Liver (tissue), 9 donors: ENCODE data around the gene SORCS2. TPM values are rescaled to one million over a fixed set of nuclear protein-coding genes. Genes with fewer than 3 reads are reported as not detected.
A peak's percentile ranks its signal among the peaks of the same experiment; 100 is the strongest.

Experiments
- DNase-seq: peaks from one replicate; pipeline ENCODE4 v3.0.0-alpha.2; 2017; ENCODE audit warnings: low spot score
- H3K27ac ChIP-seq, 2 donors: one replicate each; pipeline ENCODE4 v1.7.0; 2013; ENCODE audit warnings: inconsistent platforms in 2 of 2, low read length in 2 of 2, control low read depth in 1 of 2, low read depth in 1 of 2, mild to moderate bottlenecking in 1 of 2
- H3K27me3 ChIP-seq, 4 donors: one replicate each; pipeline versions ENCODE4 v1.6.1 to v1.7.0; 2013; ENCODE audit warnings: low read length in 3 of 4, inconsistent platforms in 1 of 4, mild to moderate bottlenecking in 1 of 4, moderate library complexity in 1 of 4; ENCODE audit not compliant: control insufficient read depth in 4 of 4, insufficient read depth in 4 of 4
- H3K36me3 ChIP-seq, 4 donors: one replicate each; pipeline versions ENCODE4 v1.6.1 to v1.7.0; 2013; ENCODE audit warnings: low read length in 3 of 4, mild to moderate bottlenecking in 3 of 4, low read depth in 1 of 4, moderate library complexity in 1 of 4; ENCODE audit not compliant: control insufficient read depth in 4 of 4, insufficient read depth in 3 of 4
- H3K4me1 ChIP-seq, 4 donors: one replicate each; pipeline versions ENCODE4 v1.6.1 to v1.7.0; 2013; ENCODE audit warnings: low read length in 3 of 4, mild to moderate bottlenecking in 3 of 4, moderate library complexity in 1 of 4; ENCODE audit not compliant: control insufficient read depth in 4 of 4, insufficient read depth in 4 of 4
- H3K4me3 ChIP-seq, 3 donors: one replicate each; pipeline versions ENCODE4 v1.6.1 to v1.7.0; 2013; ENCODE audit warnings: low read length in 3 of 3, control low read depth in 1 of 3, low read depth in 1 of 3, mild to moderate bottlenecking in 1 of 3
- H3K9ac ChIP-seq, 2 donors: one replicate each; pipeline ENCODE4 v1.7.0; 2013; ENCODE audit warnings: low read length in 2 of 2, mild to moderate bottlenecking in 2 of 2, moderate library complexity in 2 of 2, control low read depth in 1 of 2, low read depth in 1 of 2
- H3K9me3 ChIP-seq, 4 donors: one replicate each; pipeline versions ENCODE4 v1.6.1 to v1.7.0; 2013; ENCODE audit warnings: low read length in 3 of 4; ENCODE audit not compliant: control insufficient read depth in 4 of 4
- EGR1 ChIP-seq, 2 donors: IDR thresholded peaks; 2 replicates each; pipeline ENCODE4 v1.6.1; 2016 to 2018; ENCODE audit warnings: antibody characterized with exemption in 2 of 2, low read depth in 2 of 2
- FOXA1 ChIP-seq: IDR thresholded peaks from 2 replicates; pipeline ENCODE4 v1.6.1; 2016; ENCODE audit warnings: antibody characterized with exemption
- FOXA2 ChIP-seq: IDR thresholded peaks from 2 replicates; pipeline ENCODE4 v1.6.1; 2016; ENCODE audit warnings: antibody characterized with exemption
- GABPA ChIP-seq, 2 donors: IDR thresholded peaks in 1 of 2; conservative IDR thresholded peaks in 1 of 2; 2 replicates each; pipeline ENCODE4 v1.6.1; 2016; ENCODE audit warnings: antibody characterized with exemption in 2 of 2, mild to moderate bottlenecking in 1 of 2, moderate library complexity in 1 of 2
- HNF4A ChIP-seq, 2 donors: conservative IDR thresholded peaks; 2 replicates each; pipeline ENCODE4 v1.6.1; 2016; ENCODE audit warnings: antibody characterized with exemption in 2 of 2, mild to moderate bottlenecking in 2 of 2
- HNF4G ChIP-seq: IDR thresholded peaks from 2 replicates; pipeline ENCODE4 v1.6.1; 2016; ENCODE audit warnings: antibody characterized with exemption
- JUND ChIP-seq, 2 donors: IDR thresholded peaks; 2 replicates each; pipeline ENCODE4 v1.6.1; 2016; ENCODE audit warnings: antibody characterized with exemption in 2 of 2
- MAX ChIP-seq: IDR thresholded peaks from 2 replicates; pipeline ENCODE4 v1.6.1; 2016; ENCODE audit warnings: antibody characterized with exemption
- NR2F2 ChIP-seq: IDR thresholded peaks from 2 replicates; pipeline ENCODE4 v1.6.1; 2016; ENCODE audit warnings: antibody characterized with exemption
- RAD21 ChIP-seq, 2 donors: IDR thresholded peaks; 2 replicates each; pipeline ENCODE4 v1.6.1; 2016; ENCODE audit warnings: antibody characterized with exemption in 2 of 2, mild to moderate bottlenecking in 2 of 2
- RXRA ChIP-seq, 2 donors: IDR thresholded peaks; 2 replicates each; pipeline ENCODE4 v1.6.1; 2017 to 2018; ENCODE audit warnings: antibody characterized with exemption in 2 of 2, mild to moderate bottlenecking in 1 of 2
- SP1 ChIP-seq: IDR thresholded peaks from 2 replicates; pipeline ENCODE4 v1.6.1; 2018; ENCODE audit warnings: antibody characterized with exemption, mild to moderate bottlenecking
- YY1 ChIP-seq: IDR thresholded peaks from 2 replicates; pipeline ENCODE4 v1.6.1; 2016; ENCODE audit warnings: antibody characterized with exemption, mild to moderate bottlenecking
- ZBTB33 ChIP-seq: IDR thresholded peaks from 2 replicates; pipeline ENCODE4 v1.6.1; 2016; ENCODE audit warnings: antibody characterized with exemption
- WGBS: extraction: QIAGEN DNeasy Blood & Tissue Kit; methylation state at CpG from one replicate; pipeline ENCODE4 v1.1.7; 2013; 5-methylcytosine and 5-hydroxymethylcytosine counted together
- polyA plus RNA-seq, 2 donors: library from polyadenylated mRNA; stranded (reverse) in 1 of 2; unstranded in 1 of 2; fragments of 200-250 nt in 1 of 2; fragments of >200 nt in 1 of 2; fragmentation: Nextera tagmentation in 1 of 2; extraction: Ambion mirVana in 1 of 2; gene quantifications; one replicate each; pipeline versions ENCODE4 v1.2.1 to v1.2.3, GENCODE V29; 2013 to 2015
- total RNA-seq, 2 donors: library from RNA; depleted of rRNA; stranded (reverse); fragments of >200 nt; gene quantifications; one replicate each; pipeline ENCODE4 v1.2.3, GENCODE V29; 2014
- TF ChIP-seq, protein P1 (sequence below): IDR thresholded peaks from 2 replicates; pipeline ENCODE4 v1.6.1; 2016; ENCODE audit warnings: antibody characterized with exemption
- TF ChIP-seq, protein P2 (sequence below): IDR thresholded peaks from 2 replicates; pipeline ENCODE4 v1.6.1; 2016; ENCODE audit warnings: antibody characterized with exemption, mild to moderate bottlenecking
- TF ChIP-seq, protein P3 (sequence below): fragments of 150-350 bp; IDR thresholded peaks from 2 replicates; pipeline ENCODE4 v1.5.1; 2017; ENCODE audit warnings: improper control_type of control experiment, low read depth, low read length; ENCODE audit not compliant: missing input control
- donor health status: healthy.
- donor health status: healthy.
- donor health status: healthy.
- donor health status: healthy.
- donor health status: healthy.

SORCS2 gene
- total and polyA plus RNA-seq, 4 donors = 0.10 to 1.4 (median 0.92) TPM

GRCh38 chr4:7658341-7659204, 466.2 kb downstream of the SORCS2 start:
- no peaks in the 10 kb centered on the region for H3K9me3 ChIP-seq
- DNase-seq = no peak
- H3K27me3 ChIP-seq = no peaks in the 10 kb centered on the region
- peaks cover 14 to 35% (median 22%) of the 10 kb centered on the region in 4 donors for H3K4me1 ChIP-seq
- H3K4me3 ChIP-seq = no peak overlapping the region
- 87% methylated on average over 5 of the region's 5 CpGs for WGBS
- TF ChIP-seq, protein P1, sequence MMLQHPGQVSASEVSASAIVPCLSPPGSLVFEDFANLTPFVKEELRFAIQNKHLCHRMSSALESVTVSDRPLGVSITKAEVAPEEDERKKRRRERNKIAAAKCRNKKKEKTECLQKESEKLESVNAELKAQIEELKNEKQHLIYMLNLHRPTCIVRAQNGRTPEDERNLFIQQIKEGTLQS = no peak
- TF ChIP-seq NR2F2 = no peak
- no peak for TF ChIP-seq RAD21 (IDR thresholded peaks at IDR 0.05)
- TF ChIP-seq SP1 = no peak
- TF ChIP-seq HNF4A (conservative IDR thresholded peaks at IDR 0.05) = no peak
- TF ChIP-seq YY1 = no peak
- TF ChIP-seq RXRA (IDR thresholded peaks at IDR 0.05) = no peak
- TF ChIP-seq EGR1 (IDR thresholded peaks at IDR 0.05; ENCODE audit: low read depth in 2 of 2) = no peak
- no peak for TF ChIP-seq JUND (IDR thresholded peaks at IDR 0.05)
- no peak for TF ChIP-seq MAX
- TF ChIP-seq, protein P2, sequence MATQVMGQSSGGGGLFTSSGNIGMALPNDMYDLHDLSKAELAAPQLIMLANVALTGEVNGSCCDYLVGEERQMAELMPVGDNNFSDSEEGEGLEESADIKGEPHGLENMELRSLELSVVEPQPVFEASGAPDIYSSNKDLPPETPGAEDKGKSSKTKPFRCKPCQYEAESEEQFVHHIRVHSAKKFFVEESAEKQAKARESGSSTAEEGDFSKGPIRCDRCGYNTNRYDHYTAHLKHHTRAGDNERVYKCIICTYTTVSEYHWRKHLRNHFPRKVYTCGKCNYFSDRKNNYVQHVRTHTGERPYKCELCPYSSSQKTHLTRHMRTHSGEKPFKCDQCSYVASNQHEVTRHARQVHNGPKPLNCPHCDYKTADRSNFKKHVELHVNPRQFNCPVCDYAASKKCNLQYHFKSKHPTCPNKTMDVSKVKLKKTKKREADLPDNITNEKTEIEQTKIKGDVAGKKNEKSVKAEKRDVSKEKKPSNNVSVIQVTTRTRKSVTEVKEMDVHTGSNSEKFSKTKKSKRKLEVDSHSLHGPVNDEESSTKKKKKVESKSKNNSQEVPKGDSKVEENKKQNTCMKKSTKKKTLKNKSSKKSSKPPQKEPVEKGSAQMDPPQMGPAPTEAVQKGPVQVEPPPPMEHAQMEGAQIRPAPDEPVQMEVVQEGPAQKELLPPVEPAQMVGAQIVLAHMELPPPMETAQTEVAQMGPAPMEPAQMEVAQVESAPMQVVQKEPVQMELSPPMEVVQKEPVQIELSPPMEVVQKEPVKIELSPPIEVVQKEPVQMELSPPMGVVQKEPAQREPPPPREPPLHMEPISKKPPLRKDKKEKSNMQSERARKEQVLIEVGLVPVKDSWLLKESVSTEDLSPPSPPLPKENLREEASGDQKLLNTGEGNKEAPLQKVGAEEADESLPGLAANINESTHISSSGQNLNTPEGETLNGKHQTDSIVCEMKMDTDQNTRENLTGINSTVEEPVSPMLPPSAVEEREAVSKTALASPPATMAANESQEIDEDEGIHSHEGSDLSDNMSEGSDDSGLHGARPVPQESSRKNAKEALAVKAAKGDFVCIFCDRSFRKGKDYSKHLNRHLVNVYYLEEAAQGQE = no peak
- TF ChIP-seq GABPA (IDR thresholded peaks at IDR 0.05 in 1 of 2, conservative IDR thresholded peaks at IDR 0.05 in 1 of 2) = no peak
- no peak for TF ChIP-seq FOXA1
- TF ChIP-seq FOXA2 = no peak
- H3K9ac ChIP-seq = no peak overlapping the region
- no peaks in the 10 kb centered on the region for H3K36me3 ChIP-seq
- H3K27ac ChIP-seq = no peak overlapping the region

GRCh38 chr4:7659429-7660175, 467.3 kb downstream of the SORCS2 start:
- Histone ChIP-seq H3K27ac (peak overlapping the region in 1 of 2 donors; percentile 24), H3K9ac (no peak overlapping the region)
- 72% methylated on average over 8 of the region's 8 CpGs for WGBS
- TF ChIP-seq, protein P2 = peak; percentile 23
- TF ChIP-seq RXRA (IDR thresholded peaks at IDR 0.05) = peak; percentile 50 to 87
- TF ChIP-seq GABPA (IDR thresholded peaks at IDR 0.05 in 1 of 2, conservative IDR thresholded peaks at IDR 0.05 in 1 of 2) = no peak
- TF ChIP-seq SP1 = peak; percentile 34
- TF ChIP-seq JUND (IDR thresholded peaks at IDR 0.05) = no peak
- TF ChIP-seq MAX = no peak
- TF ChIP-seq, protein P3, sequence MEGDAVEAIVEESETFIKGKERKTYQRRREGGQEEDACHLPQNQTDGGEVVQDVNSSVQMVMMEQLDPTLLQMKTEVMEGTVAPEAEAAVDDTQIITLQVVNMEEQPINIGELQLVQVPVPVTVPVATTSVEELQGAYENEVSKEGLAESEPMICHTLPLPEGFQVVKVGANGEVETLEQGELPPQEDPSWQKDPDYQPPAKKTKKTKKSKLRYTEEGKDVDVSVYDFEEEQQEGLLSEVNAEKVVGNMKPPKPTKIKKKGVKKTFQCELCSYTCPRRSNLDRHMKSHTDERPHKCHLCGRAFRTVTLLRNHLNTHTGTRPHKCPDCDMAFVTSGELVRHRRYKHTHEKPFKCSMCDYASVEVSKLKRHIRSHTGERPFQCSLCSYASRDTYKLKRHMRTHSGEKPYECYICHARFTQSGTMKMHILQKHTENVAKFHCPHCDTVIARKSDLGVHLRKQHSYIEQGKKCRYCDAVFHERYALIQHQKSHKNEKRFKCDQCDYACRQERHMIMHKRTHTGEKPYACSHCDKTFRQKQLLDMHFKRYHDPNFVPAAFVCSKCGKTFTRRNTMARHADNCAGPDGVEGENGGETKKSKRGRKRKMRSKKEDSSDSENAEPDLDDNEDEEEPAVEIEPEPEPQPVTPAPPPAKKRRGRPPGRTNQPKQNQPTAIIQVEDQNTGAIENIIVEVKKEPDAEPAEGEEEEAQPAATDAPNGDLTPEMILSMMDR = no peak
- peak in 1 of 2 donors; percentile 30 for TF ChIP-seq RAD21 (IDR thresholded peaks at IDR 0.05)
- TF ChIP-seq ZBTB33 = no peak
- TF ChIP-seq YY1 = peak; percentile 67
- TF ChIP-seq HNF4G = no peak
- no peak for TF ChIP-seq FOXA1
- TF ChIP-seq EGR1 (IDR thresholded peaks at IDR 0.05; ENCODE audit: low read depth in 2 of 2) = no peak
- TF ChIP-seq NR2F2 = no peak

More at GRCh38 chr4:7659429-7660175, 467.3 kb downstream of the SORCS2 start:
- no peaks in the 10 kb centered on the region for H3K36me3 ChIP-seq
- no peaks in the 10 kb centered on the region for H3K27me3 ChIP-seq
- H3K4me3 ChIP-seq = no peak overlapping the region
- no peak for DNase-seq
- H3K4me1 ChIP-seq = peaks cover 14 to 35% (median 22%) of the 10 kb centered on the region in 4 donors
- no peaks in the 10 kb centered on the region for H3K9me3 ChIP-seq
